Tibial nerve (tissue), 3 donors: ENCODE measurements around the gene OCA2.

Experiments used
- CTCF ChIP-seq, 5 experiments: fragments of 200-600 bp in 3 of 5; fragments of 450-650 bp in 2 of 5; sonication (generic) in 3 of 5; IDR thresholded peaks; one replicate each; pipeline ENCODE4 v1.5.1; 2016 to 2019; ENCODE audit warnings: antibody characterized with exemption in 5 of 5, mild to moderate bottlenecking in 3 of 5, moderate library complexity in 2 of 5
- POLR2A ChIP-seq, 2 donors: fragments of 450-650 bp; IDR thresholded peaks; one replicate each; pipeline ENCODE4 v1.6.1; 2017; ENCODE audit warnings: antibody characterized with exemption in 2 of 2, mild to moderate bottlenecking in 2 of 2, moderate library complexity in 2 of 2

- TF ChIP-seq CTCF (IDR thresholded peaks at IDR 0.05) = no peak
- no peak for TF ChIP-seq POLR2A (IDR thresholded peaks at IDR 0.05)
Measured at GRCh38 chr15:27855137-27855536, 244.0 kb downstream of the OCA2 start.
